Measurements from ENCODE around the gene SRRM4.

The SRRM4 gene

DNA sequence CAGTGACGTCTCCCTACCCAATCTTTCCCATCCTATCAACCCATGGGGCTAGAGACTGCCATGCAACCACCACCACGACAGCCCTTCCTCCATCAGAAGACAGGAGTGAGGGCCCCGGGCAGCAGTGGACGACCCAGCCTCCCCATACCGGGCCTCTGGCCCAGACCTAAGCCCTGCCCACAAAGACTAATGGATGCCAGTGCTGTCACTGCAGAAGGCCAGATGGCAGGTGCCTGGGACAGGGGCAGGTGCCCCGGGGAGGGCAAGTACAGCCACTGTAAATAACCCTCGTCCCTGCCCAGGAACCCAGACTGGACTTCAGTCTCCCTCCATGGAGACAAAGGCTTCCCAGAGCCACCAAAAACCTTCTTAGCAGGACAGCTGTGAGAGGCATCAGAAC lies 177.1 kb downstream of the SRRM4 start:
- no peak for ATAC-seq
- TF ChIP-seq TSHZ2 (CRISPR knock-in tag; IDR thresholded peaks at IDR 0.05) (no peak), ZNF565 (CRISPR knock-in tag; conservative IDR thresholded peaks at IDR 0.05; ENCODE audit: low read depth) (no peak), ARNTL (CRISPR knock-in tag; IDR thresholded peaks at IDR 0.05; ENCODE audit: borderline replicate concordance, low read depth) (no peak), SNAI2 (CRISPR knock-in tag; IDR thresholded peaks at IDR 0.05) (no peak), ESRRG (CRISPR knock-in tag; IDR thresholded peaks at IDR 0.05) (no peak), CSDC2 (CRISPR knock-in tag; IDR thresholded peaks at IDR 0.05) (no peak), ZFP30 (CRISPR knock-in tag; IDR thresholded peaks at IDR 0.05) (no peak), TOX (CRISPR knock-in tag; IDR thresholded peaks at IDR 0.05; ENCODE audit: borderline replicate concordance) (no peak), PATZ1 (CRISPR knock-in tag; IDR thresholded peaks at IDR 0.05; ENCODE audit: borderline replicate concordance) (no peak), ZFP3 (CRISPR knock-in tag; IDR thresholded peaks at IDR 0.05) (no peak)
- TF ChIP-seq, protein P1, sequence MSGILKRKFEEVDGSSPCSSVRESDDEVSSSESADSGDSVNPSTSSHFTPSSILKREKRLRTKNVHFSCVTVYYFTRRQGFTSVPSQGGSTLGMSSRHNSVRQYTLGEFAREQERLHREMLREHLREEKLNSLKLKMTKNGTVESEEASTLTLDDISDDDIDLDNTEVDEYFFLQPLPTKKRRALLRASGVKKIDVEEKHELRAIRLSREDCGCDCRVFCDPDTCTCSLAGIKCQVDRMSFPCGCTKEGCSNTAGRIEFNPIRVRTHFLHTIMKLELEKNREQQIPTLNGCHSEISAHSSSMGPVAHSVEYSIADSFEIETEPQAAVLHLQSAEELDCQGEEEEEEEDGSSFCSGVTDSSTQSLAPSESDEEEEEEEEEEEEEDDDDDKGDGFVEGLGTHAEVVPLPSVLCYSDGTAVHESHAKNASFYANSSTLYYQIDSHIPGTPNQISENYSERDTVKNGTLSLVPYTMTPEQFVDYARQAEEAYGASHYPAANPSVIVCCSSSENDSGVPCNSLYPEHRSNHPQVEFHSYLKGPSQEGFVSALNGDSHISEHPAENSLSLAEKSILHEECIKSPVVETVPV (CRISPR knock-in tag; IDR thresholded peaks at IDR 0.05), result no peak

DNA sequence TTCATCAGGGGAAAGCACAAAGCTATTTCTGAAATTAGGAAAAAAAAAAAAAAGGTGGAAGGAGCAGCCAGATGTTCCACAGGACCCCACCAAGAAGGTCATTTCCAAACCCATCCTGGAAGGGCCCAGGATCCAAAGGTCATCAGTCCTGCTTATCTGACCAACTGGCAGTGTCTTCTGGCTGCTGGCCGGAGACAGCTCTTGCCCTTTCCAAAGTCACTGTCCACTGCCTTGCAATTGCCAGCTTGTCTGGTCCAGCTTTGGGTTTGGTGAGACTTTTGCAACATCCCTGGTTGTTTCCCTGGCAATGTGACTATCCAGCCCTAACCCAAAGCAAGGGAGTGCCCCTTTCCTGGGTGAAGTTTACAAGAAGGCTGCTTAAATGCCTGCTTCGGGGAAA lies 178.5 kb downstream of the SRRM4 start:
- ATAC-seq, result no peak
- TF ChIP-seq ZFP30 (CRISPR knock-in tag; IDR thresholded peaks at IDR 0.05) (no peak), CREB5 (CRISPR knock-in tag; IDR thresholded peaks at IDR 0.05; ENCODE audit: low read depth) (no peak), GLIS3 (CRISPR knock-in tag; IDR thresholded peaks at IDR 0.05) (no peak)

- no peak for ATAC-seq
- no peak for TF ChIP-seq ZNF565 (CRISPR knock-in tag; conservative IDR thresholded peaks at IDR 0.05; ENCODE audit: low read depth)
- TF ChIP-seq, protein P1 (CRISPR knock-in tag; IDR thresholded peaks at IDR 0.05), result no peak
- no peak for TF ChIP-seq PPARA (CRISPR knock-in tag; IDR thresholded peaks at IDR 0.05; ENCODE audit: borderline replicate concordance)
- no peak for TF ChIP-seq ARNTL (CRISPR knock-in tag; IDR thresholded peaks at IDR 0.05; ENCODE audit: borderline replicate concordance, low read depth)
- no peak for TF ChIP-seq ZC3H10 (CRISPR knock-in tag; IDR thresholded peaks at IDR 0.05)
- TF ChIP-seq CREB5 (CRISPR knock-in tag; IDR thresholded peaks at IDR 0.05; ENCODE audit: low read depth), result no peak
- no peak for TF ChIP-seq RARB (CRISPR knock-in tag; IDR thresholded peaks at IDR 0.05)
- TF ChIP-seq ISL1 (CRISPR knock-in tag; IDR thresholded peaks at IDR 0.05), result no peak
- TF ChIP-seq ZNF70 (CRISPR knock-in tag; IDR thresholded peaks at IDR 0.05), result no peak
- no peak for TF ChIP-seq ESRRG (CRISPR knock-in tag; IDR thresholded peaks at IDR 0.05)
- no peak for TF ChIP-seq ZNF8 (CRISPR knock-in tag; IDR thresholded peaks at IDR 0.05)
- TF ChIP-seq TCF4 (CRISPR knock-in tag; IDR thresholded peaks at IDR 0.05; ENCODE audit: borderline replicate concordance), result no peak
- TF ChIP-seq GLIS3 (CRISPR knock-in tag; IDR thresholded peaks at IDR 0.05), result no peak
These were observed 186.6 kb downstream of the SRRM4 start for GRCh38 chr12:119167902-119168301.

Measured in SK-N-SH treated with all-trans-retinoic acid at 6 μM for 48 hours (cell line).